OCI-LY1 (cell line): ENCODE results near the gene KLF15.

Experiments
- H2AFZ ChIP-seq: fragments of 200-600 bp; sonication (generic), shearing (Covaris generic); 2 replicates; pipeline ENCODE4 v1.6.0; 2014; ENCODE audit warnings: antibody characterized with exemption, mild to moderate bottlenecking, low read length
- H3F3A ChIP-seq: fragments of 200-600 bp; sonication (generic), shearing (Covaris generic); 2 replicates; pipeline ENCODE4 v1.6.0; 2014; ENCODE audit warnings: mild to moderate bottlenecking, antibody characterized with exemption, low read length, moderate library complexity; ENCODE audit not compliant: insufficient read depth
- H3K27ac ChIP-seq: fragments of 200-600 bp; sonication (generic); 2 replicates; pipeline ENCODE4 v1.5.1; 2014; ENCODE audit warnings: low read length, mixed run types, mild to moderate bottlenecking, low read depth; ENCODE audit not compliant: poor library complexity, severe bottlenecking
- H3K27me3 ChIP-seq: fragments of 200-600 bp; sonication (generic); 2 replicates; pipeline ENCODE4 v1.6.0; 2014; ENCODE audit warnings: antibody characterized with exemption, mild to moderate bottlenecking, low read length, moderate library complexity; ENCODE audit not compliant: insufficient read depth
- H3K36me3 ChIP-seq: fragments of 200-600 bp; sonication (generic); 2 replicates; pipeline ENCODE4 v1.6.1; 2014; ENCODE audit warnings: mild to moderate bottlenecking, antibody characterized with exemption, low read length, moderate library complexity, mixed read lengths; ENCODE audit not compliant: insufficient read depth
- H3K4me1 ChIP-seq: fragments of 200-600 bp; sonication (generic); 2 replicates; pipeline ENCODE4 v1.5.1; 2014; ENCODE audit warnings: mild to moderate bottlenecking, low read length, moderate library complexity; ENCODE audit not compliant: insufficient read depth, severe bottlenecking
- H3K4me2 ChIP-seq: fragments of 200-600 bp; sonication (generic), shearing (Covaris generic); 2 replicates; pipeline ENCODE4 v1.6.1; 2014; ENCODE audit warnings: low read length
- H3K4me3 ChIP-seq: fragments of 200-600 bp; sonication (generic); 2 replicates; pipeline ENCODE4 v1.5.1; 2014; ENCODE audit warnings: low read length, low read depth, mild to moderate bottlenecking, mixed read lengths; ENCODE audit not compliant: poor library complexity, severe bottlenecking
- H3K79me2 ChIP-seq: fragments of 200-600 bp; shearing (Covaris generic); 2 replicates; pipeline ENCODE4 v1.6.1; 2016; ENCODE audit warnings: mixed run types, low read length, mixed read lengths; ENCODE audit not compliant: insufficient read depth
- H3K9ac ChIP-seq: fragments of 200-600 bp; sonication (generic), shearing (Covaris generic); 2 replicates; pipeline ENCODE4 v1.6.1; 2014; ENCODE audit warnings: mild to moderate bottlenecking, low read length, mixed read lengths
- H3K9me2 ChIP-seq: fragments of 200-600 bp; sonication (generic), shearing (Covaris generic); 2 replicates; pipeline ENCODE4 v1.6.1; 2014; ENCODE audit warnings: low read depth, mild to moderate bottlenecking, low read length, mixed read lengths
- H3K9me3 ChIP-seq: fragments of 200-600 bp; shearing (Covaris generic); 2 replicates; pipeline ENCODE4 v1.6.1; 2014; ENCODE audit warnings: low read length, mixed read lengths
- H4K20me1 ChIP-seq: fragments of 200-600 bp; sonication (generic), shearing (Covaris generic); 2 replicates; pipeline ENCODE4 v1.6.0; 2016; ENCODE audit warnings: mild to moderate bottlenecking, low read length; ENCODE audit not compliant: insufficient read depth
- EZH2 ChIP-seq: fragments of 200-600 bp; sonication (generic), shearing (Covaris generic); IDR thresholded peaks from 2 replicates; pipeline ENCODE4 v1.8.0; 2017; ENCODE audit warnings: borderline replicate concordance, mixed run types, mild to moderate bottlenecking, antibody characterized with exemption, low read length, moderate library complexity, mixed read lengths
- TF ChIP-seq, protein P1 (sequence below): fragments of 200-600 bp; sonication (generic), shearing (Covaris generic); IDR thresholded peaks from 2 replicates; pipeline ENCODE4 v1.5.1; 2017; ENCODE audit warnings: mild to moderate bottlenecking, antibody characterized with exemption, low read length, moderate library complexity, mixed read lengths

KLF15 gene

DNA sequence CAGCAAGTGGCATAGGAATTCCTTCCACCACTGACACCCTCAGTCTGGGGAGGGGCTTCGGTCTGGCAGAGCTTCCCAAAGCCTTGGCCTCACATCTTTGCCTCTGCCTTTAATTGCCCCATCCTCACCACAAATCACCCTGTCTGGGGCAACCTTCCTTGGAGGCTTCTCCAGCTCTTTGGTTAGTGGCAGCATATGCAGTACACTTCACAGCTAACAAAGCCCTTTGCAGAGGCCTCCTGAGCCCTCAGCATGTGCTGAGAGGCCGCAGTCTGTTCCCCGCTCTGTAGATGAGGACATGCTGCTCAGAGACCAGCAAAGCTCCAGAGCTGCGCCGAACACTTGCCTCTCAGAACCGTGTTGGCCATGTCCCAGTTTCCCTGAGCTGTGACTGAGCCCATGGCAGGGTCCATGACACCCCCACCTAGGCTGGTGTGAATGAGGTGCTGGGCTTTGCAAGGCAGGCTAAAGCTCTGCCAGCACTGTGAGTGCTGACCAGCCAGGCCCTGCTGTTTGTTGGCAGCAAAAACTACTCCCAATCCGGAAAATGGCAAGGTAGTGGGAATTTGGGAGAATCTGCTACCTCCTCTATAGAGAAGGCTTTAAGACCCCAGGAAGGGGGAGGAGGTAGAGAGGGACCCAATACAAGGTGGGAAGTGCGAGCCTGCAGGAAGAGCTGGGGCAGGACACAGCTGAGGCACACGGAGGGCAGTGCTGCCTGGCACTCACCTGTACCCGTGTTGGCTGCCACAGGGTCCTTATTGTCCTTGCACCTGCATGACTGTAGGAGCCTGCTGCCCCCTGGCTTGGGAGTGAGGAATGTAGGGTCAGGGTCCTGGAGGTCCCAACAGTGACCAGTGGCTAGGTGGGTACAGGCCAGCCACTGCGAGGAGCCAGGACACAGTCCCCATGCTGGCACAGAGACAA lies 8.4 kb upstream of the KLF15 start:
- no peaks in the 10 kb centered on the region for H3K9me3 ChIP-seq
- no peaks in the 10 kb centered on the region for H3K9me2 ChIP-seq
- H3K4me1 ChIP-seq, result no peaks in the 10 kb centered on the region
- no peaks in the 10 kb centered on the region for H3F3A ChIP-seq
- H2AFZ ChIP-seq, result no peak overlapping the region
- H3K27me3 ChIP-seq, result no peaks in the 10 kb centered on the region
- H3K36me3 ChIP-seq, result no peaks in the 10 kb centered on the region
- no peak overlapping the region for H3K27ac ChIP-seq
- no peak for TF ChIP-seq EZH2
- TF ChIP-seq, protein P1, sequence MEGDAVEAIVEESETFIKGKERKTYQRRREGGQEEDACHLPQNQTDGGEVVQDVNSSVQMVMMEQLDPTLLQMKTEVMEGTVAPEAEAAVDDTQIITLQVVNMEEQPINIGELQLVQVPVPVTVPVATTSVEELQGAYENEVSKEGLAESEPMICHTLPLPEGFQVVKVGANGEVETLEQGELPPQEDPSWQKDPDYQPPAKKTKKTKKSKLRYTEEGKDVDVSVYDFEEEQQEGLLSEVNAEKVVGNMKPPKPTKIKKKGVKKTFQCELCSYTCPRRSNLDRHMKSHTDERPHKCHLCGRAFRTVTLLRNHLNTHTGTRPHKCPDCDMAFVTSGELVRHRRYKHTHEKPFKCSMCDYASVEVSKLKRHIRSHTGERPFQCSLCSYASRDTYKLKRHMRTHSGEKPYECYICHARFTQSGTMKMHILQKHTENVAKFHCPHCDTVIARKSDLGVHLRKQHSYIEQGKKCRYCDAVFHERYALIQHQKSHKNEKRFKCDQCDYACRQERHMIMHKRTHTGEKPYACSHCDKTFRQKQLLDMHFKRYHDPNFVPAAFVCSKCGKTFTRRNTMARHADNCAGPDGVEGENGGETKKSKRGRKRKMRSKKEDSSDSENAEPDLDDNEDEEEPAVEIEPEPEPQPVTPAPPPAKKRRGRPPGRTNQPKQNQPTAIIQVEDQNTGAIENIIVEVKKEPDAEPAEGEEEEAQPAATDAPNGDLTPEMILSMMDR, result no peak
- H3K9ac ChIP-seq, result no peak overlapping the region
- no peak overlapping the region for H3K4me3 ChIP-seq
- H4K20me1 ChIP-seq, result no peaks in the 10 kb centered on the region
- H3K4me2 ChIP-seq, result no peak overlapping the region
- H3K79me2 ChIP-seq, result no peaks in the 10 kb centered on the region

DNA sequence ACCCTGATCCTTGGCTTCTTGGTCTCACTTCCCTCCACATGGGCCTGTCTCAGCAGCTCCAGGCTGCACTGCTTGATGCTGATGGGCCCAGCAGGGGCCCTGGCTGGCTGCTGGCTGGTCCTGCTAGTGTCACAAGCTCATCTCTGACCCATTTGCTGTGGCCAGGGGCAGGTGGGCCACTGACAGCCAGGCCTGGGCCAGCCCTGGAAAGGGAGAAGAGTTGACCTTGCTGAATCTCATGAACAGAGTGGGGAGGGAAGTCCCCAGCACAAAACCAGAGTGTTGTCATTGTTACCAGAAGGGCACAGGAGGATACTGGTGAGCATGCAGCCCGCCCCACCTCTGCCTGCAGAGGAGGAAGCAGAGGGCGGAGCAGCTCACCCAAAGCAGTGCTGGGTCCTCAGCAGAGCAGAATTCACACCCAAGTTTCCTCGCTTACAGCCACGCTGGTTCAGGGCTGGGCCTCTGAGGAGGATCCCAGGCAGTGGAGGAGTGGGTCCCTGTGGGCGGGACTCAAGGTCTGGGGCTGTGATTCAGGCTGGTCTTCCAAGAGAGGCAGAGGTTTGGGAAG lies 7.6 kb upstream of the KLF15 start:
- no peaks in the 10 kb centered on the region for H3K36me3 ChIP-seq
- H3K4me3 ChIP-seq, result no peak overlapping the region
- H3K9me3 ChIP-seq, result no peaks in the 10 kb centered on the region
- no peaks in the 10 kb centered on the region for H4K20me1 ChIP-seq
- no peaks in the 10 kb centered on the region for H3F3A ChIP-seq
- H3K79me2 ChIP-seq, result no peaks in the 10 kb centered on the region
- H3K4me1 ChIP-seq, result no peaks in the 10 kb centered on the region
- TF ChIP-seq, protein P1, result no peak
- no peak for TF ChIP-seq EZH2
- no peak overlapping the region for H3K9ac ChIP-seq
- no peaks in the 10 kb centered on the region for H3K9me2 ChIP-seq
- no peak overlapping the region for H3K4me2 ChIP-seq
- H3K27me3 ChIP-seq, result no peaks in the 10 kb centered on the region
- no peak overlapping the region for H2AFZ ChIP-seq
- H3K27ac ChIP-seq, result no peak overlapping the region

GRCh38 chr3:126364130-126364695 lies 7.0 kb upstream of the KLF15 start:
- Histone ChIP-seq H3K9me2 (no peaks in the 10 kb centered on the region), H3K79me2 (no peaks in the 10 kb centered on the region), H3K36me3 (no peaks in the 10 kb centered on the region), H2AFZ (no peak overlapping the region), H3F3A (no peaks in the 10 kb centered on the region), H3K4me3 (no peak overlapping the region), H3K4me1 (no peaks in the 10 kb centered on the region), H3K9ac (no peak overlapping the region), H3K9me3 (no peaks in the 10 kb centered on the region), H4K20me1 (no peaks in the 10 kb centered on the region), H3K4me2 (no peak overlapping the region), H3K27ac (no peak overlapping the region), H3K27me3 (no peaks in the 10 kb centered on the region)
- TF ChIP-seq EZH2, result no peak
- TF ChIP-seq, protein P1, result no peak
